Stimulated activated CD8-positive, alpha-beta memory T cell treated with anti-CD3 and anti-CD28 coated beads, Interleukin-12 subunit alpha, Interleukin-12 subunit beta, amount 100 ng/mL, for 4 hours (primary cell): ENCODE measurements around the gene C3orf22.

Source experiments
- DNase-seq: peaks from one replicate; pipeline ENCODE4 v3.0.0-alpha.2; 2020; ENCODE audit warnings: low read depth

The C3orf22 gene

DNA sequence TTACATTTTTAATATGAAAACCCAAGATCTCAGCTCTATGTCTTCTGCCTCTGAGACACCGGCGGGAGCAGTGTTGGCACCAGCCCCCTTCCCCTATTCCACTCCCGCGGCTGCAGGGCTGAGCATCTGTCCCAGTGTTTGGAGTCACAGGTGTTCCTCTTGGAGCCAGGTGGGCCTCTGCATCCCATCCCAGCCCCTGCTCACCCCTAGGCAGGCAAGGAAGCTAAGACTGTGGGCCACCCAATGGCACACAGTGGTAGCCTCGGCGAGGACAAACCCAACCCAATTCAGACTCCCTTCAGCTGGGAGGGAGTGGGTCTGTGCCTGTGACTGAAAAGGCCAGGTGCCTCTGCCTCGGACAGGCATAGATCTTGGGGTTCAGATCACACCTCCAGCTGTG lies 31.7 kb downstream of the C3orf22 start:
- no peak for DNase-seq

DNA sequence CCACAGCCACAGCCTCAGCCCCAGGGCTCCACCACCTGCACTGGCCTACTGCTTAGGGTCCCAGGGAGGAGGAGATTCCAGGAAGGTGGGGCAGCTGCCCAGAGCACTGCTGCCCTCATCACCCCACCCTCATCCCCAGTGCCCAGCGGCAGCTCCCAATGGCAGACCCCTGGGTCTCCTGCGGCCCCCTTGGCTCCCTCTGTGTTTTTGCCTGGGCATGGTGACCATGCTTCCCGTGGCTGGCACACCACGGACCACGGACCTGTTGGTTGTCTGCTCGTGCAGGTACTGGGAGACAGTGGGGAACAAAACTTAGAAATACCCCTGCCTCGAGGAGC lies 32.1 kb downstream of the C3orf22 start:
- no peak for DNase-seq

DNA sequence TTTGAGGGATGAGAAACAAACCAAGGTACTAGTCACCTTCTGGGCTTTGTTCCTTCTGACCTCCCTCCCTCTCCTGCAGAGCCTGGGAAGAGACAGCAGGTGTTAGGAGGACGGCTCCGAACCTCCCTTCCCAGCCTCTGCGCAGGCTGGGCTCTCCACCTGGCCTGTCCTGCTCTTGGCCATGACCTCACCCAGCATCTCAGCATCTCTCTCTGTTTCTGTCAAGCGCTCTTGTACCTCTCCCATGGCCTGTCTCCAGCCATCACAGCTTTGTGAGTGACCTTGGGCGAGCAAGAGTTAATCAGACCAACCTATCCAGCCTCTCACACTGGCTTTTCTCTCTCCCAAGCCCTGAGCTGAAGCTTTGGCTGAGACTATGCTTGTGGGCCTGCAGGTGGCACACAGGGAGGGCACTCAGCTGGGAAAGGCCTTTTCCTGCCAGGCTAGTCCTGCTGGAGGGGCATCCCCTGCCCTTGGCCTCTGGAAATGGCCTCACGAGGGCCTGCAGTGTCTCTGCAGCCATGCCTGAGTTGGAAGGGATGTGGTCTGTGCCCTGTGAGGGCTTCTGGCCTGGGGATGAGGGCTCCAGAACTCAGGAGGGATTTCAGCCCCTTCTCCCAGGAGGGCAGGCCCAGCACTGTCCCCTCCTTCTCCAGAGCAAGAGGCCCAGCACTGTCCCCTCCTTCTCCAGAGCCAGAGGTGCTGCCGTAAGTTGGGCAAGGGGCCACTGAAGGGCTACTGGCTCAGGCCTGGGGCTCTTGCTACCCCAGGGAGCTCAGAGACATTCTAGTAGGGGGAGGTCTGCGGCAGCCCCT lies 32.7 kb downstream of the C3orf22 start:
- no peak for DNase-seq

DNA sequence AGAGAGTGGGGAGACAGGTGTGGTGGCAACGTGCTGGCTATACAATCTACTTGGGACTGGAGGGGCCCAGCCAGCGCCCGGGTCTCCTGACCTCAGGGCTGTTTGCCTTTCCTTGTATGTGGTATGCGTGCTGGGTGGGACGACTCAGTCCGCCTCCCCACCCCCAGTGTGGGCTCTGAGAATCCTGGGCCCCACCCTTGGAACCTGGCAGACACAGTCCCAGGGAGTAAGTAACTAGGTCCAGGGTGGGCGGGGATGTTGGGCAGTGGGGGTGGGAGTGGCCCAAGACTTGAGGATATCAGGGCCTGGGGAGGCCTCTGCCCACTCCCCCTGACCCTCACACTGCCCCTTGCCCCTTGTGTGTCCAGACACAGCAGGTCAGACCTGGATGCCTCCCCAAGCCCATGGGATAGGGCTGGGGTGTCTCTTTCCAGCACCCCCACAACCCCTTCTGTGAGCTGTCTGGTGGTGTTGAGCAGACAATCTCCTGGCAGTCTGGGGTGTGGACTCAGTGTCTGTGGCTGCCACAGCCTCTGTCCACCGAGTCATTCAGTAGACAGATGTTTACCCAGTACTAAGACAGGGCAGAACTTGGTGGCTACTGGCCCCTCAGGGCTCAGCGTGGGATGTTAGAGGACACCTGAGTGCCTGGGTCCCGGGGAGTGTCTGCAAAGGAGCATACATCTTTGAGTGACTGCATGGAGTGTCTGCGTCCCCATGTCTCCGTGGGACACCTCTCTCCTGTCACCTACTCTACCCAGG lies 33.5 kb downstream of the C3orf22 start:
- DNase-seq, result no peak

DNA sequence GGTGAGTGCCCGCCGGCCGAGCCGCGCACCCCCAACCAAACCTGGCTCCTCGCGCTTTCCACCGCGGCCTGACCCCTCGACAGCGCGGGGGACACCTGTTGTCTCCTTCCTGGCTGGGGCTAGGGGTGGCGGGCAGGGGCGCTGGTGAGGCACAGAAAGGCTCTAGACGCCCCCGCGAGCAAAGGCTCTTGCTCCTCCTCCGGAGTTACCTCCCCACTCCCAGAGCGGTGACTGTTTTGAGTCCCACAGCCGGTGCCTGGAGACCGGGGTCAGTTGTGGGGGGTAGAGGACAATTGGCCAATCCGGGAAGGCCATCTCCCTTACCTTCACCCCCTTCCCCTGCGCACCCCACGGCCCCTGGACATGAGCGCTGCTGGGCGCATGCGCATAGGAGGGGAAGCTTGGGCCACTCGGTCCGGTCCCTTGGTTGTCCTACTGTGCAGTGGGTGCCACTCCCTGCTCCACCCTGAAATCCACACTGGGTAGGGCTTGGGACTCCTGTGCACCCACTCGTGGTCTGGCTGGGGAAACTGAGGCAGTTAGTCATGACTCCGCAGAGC lies 34.2 kb downstream of the C3orf22 start:
- DNase-seq, result no peak

DNA sequence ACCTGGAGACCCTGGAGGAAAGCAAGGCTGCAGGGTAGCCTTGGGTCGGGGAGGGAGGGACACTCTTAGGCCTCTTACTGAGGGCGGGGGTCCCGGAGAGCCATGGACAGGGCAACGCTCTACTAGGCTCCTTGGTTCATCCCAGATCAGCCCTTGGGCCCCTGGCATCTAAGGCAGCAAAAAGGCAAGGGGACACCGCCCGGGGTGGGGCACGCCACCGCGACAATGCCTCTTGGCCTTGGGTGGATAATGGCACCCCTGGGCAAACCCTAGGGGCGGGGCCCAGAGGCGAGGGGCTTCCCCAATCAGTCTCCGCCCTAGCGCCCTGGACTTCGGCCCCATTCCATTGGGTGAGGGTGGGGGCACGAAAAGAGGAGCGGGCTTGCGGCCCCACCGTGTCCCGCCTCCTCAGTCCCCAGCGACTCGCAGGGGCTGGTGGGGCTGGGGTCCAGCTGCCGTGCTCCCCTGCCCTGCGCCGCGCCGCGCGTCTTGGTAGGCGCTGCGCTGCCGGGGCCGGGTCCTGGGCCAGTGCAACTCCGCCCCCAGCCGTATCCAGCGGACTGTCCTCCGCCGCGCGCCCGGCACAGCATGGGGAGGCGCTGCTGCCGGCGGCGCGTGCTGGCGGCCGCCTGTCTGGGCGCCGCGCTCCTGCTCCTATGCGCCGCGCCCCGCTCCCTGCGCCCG lies 34.8 kb downstream of the C3orf22 start, which contains the start of gene CHST13:
TSS of gene CHST13 (plus strand) at position 411 of the 684 bp plus-strand sequence. CDS start at position 589, 178 bp downstream.
- no peak for DNase-seq

DNA sequence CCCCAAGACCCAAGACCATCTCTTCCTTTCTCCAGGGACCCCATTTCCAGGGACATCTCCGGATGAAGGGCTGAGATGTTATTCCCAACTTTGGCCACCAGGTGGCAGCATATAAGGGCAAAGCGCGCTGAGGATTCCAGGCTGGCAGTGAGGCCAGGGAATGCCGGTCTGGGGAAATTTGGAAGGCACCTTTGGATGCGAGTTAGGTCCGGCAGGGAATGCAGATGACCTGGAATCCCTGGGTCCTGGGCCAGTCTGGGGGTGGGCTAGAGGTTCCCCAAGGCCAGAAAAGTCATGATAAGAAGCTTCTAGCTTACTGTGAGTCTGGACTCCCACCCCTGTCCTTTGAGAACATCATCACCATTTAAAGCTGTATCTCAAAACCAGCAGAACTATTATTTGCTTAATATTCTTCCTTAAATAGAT lies 36.4 kb downstream of the C3orf22 start:
- DNase-seq, result no peak

DNA sequence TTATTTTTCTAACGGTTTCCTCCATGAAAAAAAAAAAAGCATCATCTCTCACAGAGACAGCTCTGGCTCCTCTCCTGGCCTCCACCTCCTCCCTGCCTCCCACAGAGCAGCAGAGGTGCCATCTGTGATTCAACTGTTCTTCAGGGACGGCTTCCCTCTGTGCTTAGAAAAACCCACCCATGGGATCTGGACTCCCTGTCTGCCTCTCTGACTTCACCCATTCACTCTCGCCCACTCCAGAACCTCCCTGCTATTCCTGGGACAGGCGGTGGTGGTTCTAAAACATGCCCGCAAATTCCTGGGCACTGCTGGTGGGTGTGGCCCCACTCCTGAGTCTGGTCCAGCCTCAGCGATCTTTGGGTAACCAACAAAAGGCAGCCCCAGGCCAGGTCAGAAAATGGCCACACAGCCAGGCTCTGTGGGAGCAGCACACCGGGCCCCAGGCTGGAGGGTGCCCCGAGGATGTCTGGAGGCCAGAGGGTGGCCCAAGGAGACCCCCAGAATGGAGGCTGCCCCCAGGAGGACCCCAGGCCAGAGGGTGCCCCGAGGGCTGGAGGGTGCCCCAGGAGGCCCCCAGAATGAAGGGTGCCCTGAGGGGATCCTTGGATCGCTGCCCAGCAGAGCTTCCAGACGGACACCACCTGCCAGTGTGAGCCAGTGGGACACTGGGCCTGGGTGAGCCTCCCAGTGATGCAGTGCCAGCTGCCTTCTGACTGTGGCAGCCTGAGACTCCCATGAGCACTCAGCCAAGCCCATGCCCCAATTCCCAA lies 37.4 kb downstream of the C3orf22 start:
- DNase-seq, result no peak

DNA sequence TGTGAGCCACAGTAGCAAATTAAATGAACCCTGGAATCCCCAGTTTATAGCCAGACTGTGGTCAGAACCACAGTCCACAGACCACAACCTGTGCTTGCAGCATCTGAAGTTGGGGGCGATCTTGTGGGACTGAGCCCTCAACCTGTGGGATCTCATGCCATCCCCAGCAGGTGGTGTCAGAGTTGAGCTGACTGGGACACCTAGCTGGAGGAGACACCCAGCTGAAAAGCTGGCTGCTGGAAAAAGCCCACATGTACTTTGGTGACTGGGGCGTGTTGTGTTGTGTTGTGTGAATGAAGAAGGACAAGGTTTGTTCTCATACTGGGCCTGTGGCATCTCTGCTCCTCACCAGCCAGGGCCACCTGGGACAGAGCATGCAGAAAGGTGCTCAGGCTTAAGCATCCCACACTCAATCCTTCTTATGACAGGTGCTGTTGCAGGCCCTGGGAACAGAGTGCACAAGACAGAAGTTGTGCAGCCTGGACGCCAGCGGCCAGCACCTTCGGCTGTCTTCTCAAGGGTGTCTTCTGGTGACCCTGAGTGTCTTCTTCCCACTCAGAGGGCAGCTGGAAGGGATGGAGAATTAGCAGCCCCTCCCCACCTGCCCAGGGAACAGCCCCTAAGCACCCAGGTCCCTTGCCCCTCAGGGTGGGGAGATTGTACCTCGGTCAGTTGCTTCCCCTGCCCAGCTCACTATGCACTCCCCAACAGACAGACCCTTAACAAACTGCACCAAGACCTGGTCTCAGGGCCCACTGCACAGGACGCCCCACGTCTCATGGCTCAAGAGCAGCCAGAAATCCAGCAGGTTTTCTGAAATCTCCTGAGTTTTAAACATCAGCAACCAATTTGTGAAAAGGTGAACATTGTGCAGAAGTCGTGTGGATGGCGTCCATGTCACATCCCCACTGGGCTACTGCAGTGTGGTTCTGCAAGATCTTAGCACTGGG lies 39.0 kb downstream of the C3orf22 start:
- DNase-seq, result no peak

DNA sequence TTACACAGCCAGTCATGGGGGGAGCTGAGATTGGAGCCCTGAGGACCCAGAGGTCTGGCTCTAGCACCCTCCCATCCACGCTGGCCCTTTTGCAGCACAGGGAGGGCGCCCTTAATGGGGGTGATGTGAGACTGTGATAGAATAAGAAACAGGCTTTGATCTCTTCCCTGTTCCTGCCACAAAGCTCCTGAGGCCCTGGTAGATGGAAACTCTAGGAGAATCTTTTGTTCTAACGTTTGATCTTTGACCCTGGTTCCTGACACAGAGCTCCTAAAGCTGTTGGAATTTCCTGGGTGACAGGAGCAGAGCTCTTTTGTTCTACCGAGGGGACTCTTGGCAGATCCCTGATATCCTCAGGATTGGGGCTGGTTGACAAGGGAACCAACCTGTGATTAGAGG lies 40.0 kb downstream of the C3orf22 start:
- DNase-seq, result no peak

DNA sequence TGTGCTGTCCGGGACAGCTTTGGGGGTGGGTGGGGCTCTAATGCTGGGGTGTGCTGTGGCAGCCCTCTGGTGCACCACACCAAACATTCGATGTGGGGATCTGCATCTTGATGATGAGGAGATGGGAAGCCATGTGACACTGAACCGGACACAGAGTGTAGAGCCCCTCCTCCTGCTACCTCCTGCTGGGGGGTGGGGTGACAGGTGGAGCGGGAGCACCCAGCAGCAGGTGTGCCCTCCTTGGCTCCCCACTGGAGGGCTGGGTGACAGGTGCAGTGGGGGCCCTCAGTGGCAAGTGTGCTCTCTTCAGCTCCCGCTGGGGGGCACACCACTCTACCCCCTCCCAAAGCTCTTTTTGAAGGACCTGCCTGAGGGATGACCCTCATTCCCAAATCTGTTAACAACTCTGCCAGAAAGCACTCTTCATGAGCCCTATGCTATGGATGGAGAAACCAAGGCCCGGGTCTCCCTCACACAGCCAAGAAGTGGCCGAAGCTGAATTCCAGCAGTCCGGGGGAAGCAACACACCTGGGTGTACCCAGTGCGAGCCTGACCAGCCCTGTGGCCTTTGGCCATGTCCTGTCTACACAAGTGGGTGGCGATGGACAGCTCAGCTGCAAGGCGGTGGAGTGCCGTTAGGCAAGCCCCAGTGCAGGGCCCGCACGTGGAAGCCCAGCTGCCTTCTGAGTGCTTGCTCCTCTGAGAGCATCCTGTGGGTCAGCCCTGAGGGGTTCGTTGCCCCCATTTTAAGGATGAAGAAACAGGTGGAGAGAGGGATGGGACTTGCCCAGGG lies 40.5 kb downstream of the C3orf22 start:
- DNase-seq, result no peak

DNA sequence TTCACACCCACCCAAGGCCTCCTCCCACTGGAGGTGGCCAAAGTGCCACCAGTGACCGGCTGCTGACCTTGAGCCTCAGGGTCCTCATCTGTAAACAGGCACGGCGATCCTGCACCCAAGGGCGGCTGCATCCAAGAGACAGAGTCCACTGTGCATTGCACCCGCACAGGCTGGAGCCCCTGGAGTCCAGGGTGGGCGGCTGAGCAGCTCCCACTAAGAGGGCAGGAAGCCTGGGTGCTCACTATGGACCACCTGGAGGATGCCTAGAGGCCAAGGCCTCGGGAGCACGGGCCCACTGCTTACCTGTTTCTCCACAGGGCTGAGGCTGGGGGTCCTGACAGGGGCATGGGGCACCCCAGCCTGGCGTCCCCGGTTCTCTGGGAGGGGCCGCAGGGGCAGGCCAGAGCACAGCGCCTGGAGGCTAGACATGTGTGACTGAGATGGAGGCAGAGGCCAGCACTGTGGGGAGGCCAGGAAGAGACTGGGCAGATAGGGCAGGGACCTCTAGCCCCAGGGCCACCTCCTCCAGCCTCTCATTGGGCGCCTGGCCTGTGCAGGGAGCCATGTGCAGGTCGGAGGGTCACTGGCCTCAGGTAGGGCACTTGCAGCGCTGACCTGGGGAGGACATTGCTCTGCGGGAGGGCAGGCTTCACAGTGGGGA lies 41.3 kb downstream of the C3orf22 start, which contains the start of gene UROC1:
TSS of gene UROC1 (minus strand) at position 483 of the 661 bp plus-strand sequence. CDS start at position 429, 54 bp downstream.
- DNase-seq, result no peak

DNA sequence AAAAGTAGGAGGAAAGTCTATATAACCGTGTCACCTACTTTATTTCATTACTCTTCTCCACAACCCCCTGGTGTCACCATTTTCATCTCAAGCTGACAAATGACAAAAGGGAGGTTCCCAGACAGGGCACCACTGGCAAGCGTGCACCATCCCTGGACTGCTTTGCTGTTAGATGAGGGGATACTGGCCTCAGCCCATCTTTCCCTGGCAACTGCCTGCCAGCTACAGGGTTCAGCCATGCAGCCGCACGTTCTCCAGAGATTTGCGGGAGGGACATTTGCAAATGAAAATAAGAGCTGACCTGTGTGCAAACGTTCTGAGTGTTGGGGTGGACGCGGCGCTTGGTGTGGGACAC lies 41.8 kb downstream of the C3orf22 start:
- DNase-seq, result no peak

DNA sequence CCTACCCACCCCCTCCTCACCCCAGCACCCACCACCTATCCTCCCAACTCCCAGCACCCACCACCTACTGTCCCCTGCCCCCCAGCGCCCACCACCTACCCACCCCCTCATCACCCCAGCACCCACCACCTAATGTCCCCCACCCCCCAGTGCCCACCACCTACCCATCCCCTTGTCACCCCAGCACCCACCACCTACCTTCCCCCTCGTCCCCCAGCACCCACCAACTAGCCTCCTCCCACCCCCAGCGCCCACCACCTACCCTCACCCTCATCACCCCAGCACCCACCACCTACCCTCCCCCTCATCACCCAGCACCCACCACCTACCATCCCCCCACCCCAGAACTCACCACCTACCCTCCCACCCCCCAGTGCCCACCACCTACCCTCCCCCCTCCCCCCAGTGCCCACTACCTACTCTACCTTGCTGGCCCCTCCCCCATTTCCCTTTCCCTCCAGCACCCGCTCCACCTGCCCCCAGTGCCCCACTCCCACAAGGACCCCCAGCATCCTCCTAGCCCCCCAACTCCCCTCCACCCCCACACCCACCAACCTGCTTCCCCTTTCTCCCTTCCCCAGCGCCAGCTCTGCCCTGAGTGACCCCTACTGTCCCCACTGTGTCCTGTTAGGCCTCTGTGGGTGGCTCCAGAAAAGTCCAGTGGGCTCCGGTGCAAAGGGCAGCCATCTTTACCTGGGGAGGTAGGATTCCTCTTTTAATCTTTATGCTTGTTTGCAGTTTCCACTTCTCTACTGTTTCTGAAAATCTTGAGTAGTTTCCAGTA lies 42.4 kb downstream of the C3orf22 start:
- DNase-seq, result no peak

DNA sequence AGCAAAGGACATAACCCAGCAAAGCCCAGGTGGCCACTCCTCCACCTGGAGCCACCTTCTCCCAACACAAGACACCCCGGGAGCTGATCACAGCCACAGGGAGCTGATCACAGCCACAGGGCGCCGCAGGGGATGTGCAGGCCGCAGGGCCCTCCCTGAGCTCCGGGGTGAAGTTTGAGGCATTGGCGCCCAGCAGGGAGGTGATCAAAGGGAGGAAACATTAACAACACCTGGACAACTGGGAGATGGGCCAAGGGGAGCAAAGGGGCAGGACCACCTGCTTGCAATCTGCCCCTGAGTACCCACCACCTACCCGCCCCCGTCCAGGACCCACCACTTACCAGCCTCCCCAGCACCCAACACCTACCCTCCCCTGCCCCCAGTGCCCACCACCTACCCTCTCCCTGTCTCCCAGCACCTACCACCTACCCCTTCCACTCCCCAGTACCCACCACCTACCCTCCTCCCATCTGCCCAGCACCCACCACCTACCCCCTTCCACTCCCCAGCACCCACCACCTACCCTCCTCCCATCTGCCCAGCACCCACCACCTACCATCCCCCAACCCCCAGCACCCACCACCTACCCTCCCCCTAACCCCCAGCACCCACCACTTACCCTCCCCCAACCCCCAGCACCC lies 43.5 kb downstream of the C3orf22 start:
- no peak for DNase-seq

DNA sequence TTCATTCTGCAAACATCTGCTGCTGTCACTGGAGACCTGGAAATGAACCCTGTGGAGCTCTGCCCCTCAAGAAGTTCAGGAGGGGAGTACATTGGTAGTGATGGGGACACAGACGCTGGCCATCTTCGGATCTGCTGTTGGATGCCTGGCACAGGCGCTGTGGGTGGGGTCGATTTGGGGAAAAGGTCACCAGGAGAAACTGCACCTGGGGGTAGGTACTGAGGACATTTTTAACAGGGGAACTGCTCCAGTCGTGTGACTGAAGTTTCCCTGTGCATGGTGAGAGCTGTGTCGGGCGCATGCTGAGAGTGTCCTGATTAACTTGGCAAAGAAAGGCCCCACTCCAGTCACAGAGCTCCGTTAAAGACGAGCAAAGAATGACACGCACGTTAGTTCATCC lies 44.6 kb downstream of the C3orf22 start:
- no peak for DNase-seq

DNA sequence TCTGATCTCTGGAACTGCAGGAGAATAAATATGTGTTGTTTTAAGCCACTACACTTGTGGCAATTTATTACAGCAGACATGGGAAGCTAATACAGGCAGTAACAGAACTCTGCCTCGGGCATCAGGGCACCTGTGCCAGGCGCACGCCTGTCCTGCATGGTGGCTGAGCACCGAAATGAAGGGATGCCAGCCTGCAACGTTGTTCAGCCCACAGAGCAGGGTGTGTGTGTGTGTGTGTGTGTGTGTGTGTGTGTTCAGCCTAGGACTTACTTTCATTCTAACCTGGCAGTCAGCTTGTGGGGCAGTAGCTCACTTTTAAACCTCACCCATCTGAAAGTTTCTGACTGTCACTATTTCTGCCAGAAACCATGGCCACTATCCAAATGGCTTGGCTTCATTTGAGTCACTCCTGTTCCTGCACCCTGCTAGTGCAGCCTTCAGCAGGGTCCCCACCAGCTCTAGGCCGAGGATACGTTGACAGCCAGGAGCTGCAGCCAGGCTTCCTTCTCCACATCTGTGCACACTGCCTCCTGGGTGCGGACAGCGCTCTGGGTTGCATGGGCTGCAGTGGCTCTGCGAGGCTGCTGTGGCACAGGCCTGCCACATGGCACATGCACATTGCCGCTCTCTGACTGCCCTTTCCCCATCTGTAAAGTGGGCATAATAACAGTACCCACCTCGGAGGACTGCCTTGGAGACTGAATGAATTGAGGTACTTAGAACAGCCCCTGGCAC lies 45.6 kb downstream of the C3orf22 start:
- no peak for DNase-seq
